SK-N-SH (cell line): ENCODE measurements around the gene DIS3L2. TPM values are rescaled to one million over a fixed set of nuclear protein-coding genes. Genes with fewer than 3 reads are reported as not detected.

Experiments
- CTCF ChIA-PET: fragments of 300-600, 350-600 bp; formaldehyde crosslinking; extraction: SDS; loops from one replicate; lab custom pipeline; 2021; lab: Yijun Ruan, JAX
- POLR2A ChIA-PET: fragments of 350-600 bp; sonication (Branson Sonifier 250); formaldehyde crosslinking; extraction: SDS; loops from one replicate; lab custom pipeline; 2020; ENCODE audit warnings: antibody characterized with exemption, inconsistent platforms; lab: Yijun Ruan, JAX
- DNase-seq: peaks from one replicate; pipeline ENCODE4 v3.0.0; 2012
- H2AFZ ChIP-seq: fragments of 200-600 bp; sonication (generic); 2 replicates; pipeline ENCODE4 v1.8.1; 2016; ENCODE audit warnings: antibody characterized with exemption, mild to moderate bottlenecking, low read depth
- H3F3A ChIP-seq: fragments of 200-600 bp; sonication (generic); replicated peaks from 2 replicates; pipeline ENCODE3; 2016; ENCODE audit warnings: antibody characterized with exemption, mild to moderate bottlenecking; ENCODE audit not compliant: insufficient read depth
- H3K27ac ChIP-seq, 2 experiments: fragments of 200-500 bp in 1 of 2; fragments of 200-600 bp in 1 of 2; sonication (Bioruptor generic) in 1 of 2; sonication (generic), shearing (Covaris generic) in 1 of 2; 2 replicates each; pipeline versions ENCODE4 v1.5.1 to v1.6.1; 2014 to 2016; ENCODE audit warnings: low read depth in 2 of 2, inconsistent platforms in 1 of 2, low read length in 1 of 2, mild to moderate bottlenecking in 1 of 2, mixed read lengths in 1 of 2
- H3K27me3 ChIP-seq: fragments of 200-600 bp; sonication (generic), shearing (Covaris generic); 2 replicates; pipeline ENCODE4 v1.6.1; 2016; ENCODE audit warnings: mixed run types; ENCODE audit not compliant: insufficient read depth
- H3K36me3 ChIP-seq, 2 experiments: fragments of 200-500 bp in 1 of 2; fragments of 200-600 bp in 1 of 2; sonication (Bioruptor generic) in 1 of 2; sonication (generic) in 1 of 2; replicated peaks in 1 of 2; 2 replicates each; pipeline versions ENCODE3 to v1.5.1; 2014 to 2016; ENCODE audit warnings: low read length in 1 of 2, mild to moderate bottlenecking in 1 of 2; ENCODE audit not compliant: insufficient read depth in 2 of 2, control insufficient read depth in 1 of 2
- H3K4me1 ChIP-seq, 2 experiments: fragments of 200-500 bp in 1 of 2; fragments of 200-600 bp in 1 of 2; sonication (Bioruptor generic) in 1 of 2; sonication (generic), shearing (Covaris generic) in 1 of 2; 2 replicates each; pipeline versions ENCODE4 v1.5.1 to v1.6.1; 2014 to 2016; ENCODE audit warnings: low read depth in 1 of 2, low read length in 1 of 2, mixed run types in 1 of 2; ENCODE audit not compliant: insufficient read depth in 2 of 2, control insufficient read depth in 1 of 2
- H3K4me2 ChIP-seq: fragments of 200-600 bp; sonication (generic), shearing (Covaris generic); 2 replicates; pipeline ENCODE4 v1.6.1; 2017; ENCODE audit warnings: mixed run types
- H3K4me3 ChIP-seq, 2 experiments: fragments of 200-500 bp in 1 of 2; fragments of 200-600 bp in 1 of 2; sonication (Bioruptor generic) in 1 of 2; sonication (generic), shearing (Covaris generic) in 1 of 2; 2 replicates each; pipeline versions ENCODE4 v1.5.1 to v1.8.1; 2014 to 2016; ENCODE audit warnings: low read depth in 2 of 2, inconsistent platforms in 1 of 2, low read length in 1 of 2, mild to moderate bottlenecking in 1 of 2, mixed read lengths in 1 of 2, moderate library complexity in 1 of 2
- H3K79me2 ChIP-seq: fragments of 200-600 bp; sonication (generic); 2 replicates; pipeline ENCODE4 v1.8.1; 2017; ENCODE audit warnings: mild to moderate bottlenecking; ENCODE audit not compliant: insufficient read depth
- H3K9ac ChIP-seq: fragments of 200-600 bp; sonication (generic); 2 replicates; pipeline ENCODE4 v1.6.1; 2017; ENCODE audit warnings: mixed run types
- H3K9me2 ChIP-seq: fragments of 200-600 bp; sonication (generic); 2 replicates; pipeline ENCODE4 v1.6.1; 2017; ENCODE audit warnings: mixed run types
- H3K9me3 ChIP-seq: fragments of 200-600 bp; sonication (generic); 2 replicates; pipeline ENCODE4 v1.6.1; 2017; ENCODE audit warnings: mixed run types, mild to moderate bottlenecking, moderate library complexity
- H4K20me1 ChIP-seq: fragments of 200-600 bp; sonication (generic); 2 replicates; pipeline ENCODE4 v1.6.1; 2017; ENCODE audit warnings: mild to moderate bottlenecking, mixed run types; ENCODE audit not compliant: insufficient read depth
- CTCF ChIP-seq: fragments of 200-600 bp; sonication (generic); IDR thresholded peaks from 2 replicates; pipeline ENCODE4 v1.6.1; 2017; ENCODE audit warnings: antibody characterized with exemption, mild to moderate bottlenecking, moderate library complexity
- GABPA ChIP-seq: IDR thresholded peaks from 2 replicates; pipeline ENCODE4 v1.4.0; 2012; ENCODE audit warnings: low read depth, mild to moderate bottlenecking
- GATA2 ChIP-seq: sonication (generic); formaldehyde crosslinking; IDR thresholded peaks from 2 replicates; pipeline ENCODE4 v1.5.0; 2020; ENCODE audit warnings: mild to moderate bottlenecking, missing genetic modification reagents
- MAX ChIP-seq: IDR thresholded peaks from 2 replicates; pipeline ENCODE4 v1.4.0; 2012; ENCODE audit warnings: low read depth
- MXI1 ChIP-seq: IDR thresholded peaks from 2 replicates; pipeline ENCODE4 v1.6.1; 2012; ENCODE audit warnings: mild to moderate bottlenecking, low read depth, low read length, improper control_type of control experiment
- NRF1 ChIP-seq: IDR thresholded peaks from 2 replicates; pipeline ENCODE4 v1.6.1; 2012; ENCODE audit warnings: low read depth, mild to moderate bottlenecking, low read length
- PBX3 ChIP-seq: IDR thresholded peaks from 2 replicates; pipeline ENCODE4; 2012
- POLR2AphosphoS5 ChIP-seq: IDR thresholded peaks from 2 replicates; pipeline ENCODE4 v1.6.1; 2012; ENCODE audit warnings: low read depth, low read length
- RCOR1 ChIP-seq: fragments of 150-350 bp; IDR thresholded peaks from 2 replicates; pipeline ENCODE4 v1.6.1; 2017; ENCODE audit warnings: antibody characterized with exemption, low read length
- RFX5 ChIP-seq: IDR thresholded peaks from 2 replicates; pipeline ENCODE4 v1.6.1; 2012; ENCODE audit warnings: mild to moderate bottlenecking, improper control_type of control experiment, low read length
- RXRA ChIP-seq: IDR thresholded peaks from 2 replicates; pipeline ENCODE4 v1.4.0; 2012; ENCODE audit warnings: low read depth, mild to moderate bottlenecking, borderline replicate concordance
- TCF12 ChIP-seq: IDR thresholded peaks from 2 replicates; pipeline ENCODE4 v1.4.0; 2012
- TEAD4 ChIP-seq: IDR thresholded peaks from 2 replicates; pipeline ENCODE4 v1.4.0; 2012; ENCODE audit warnings: mild to moderate bottlenecking, borderline replicate concordance; ENCODE audit not compliant: insufficient read depth
- USF2 ChIP-seq: fragments of 150-350 bp; IDR thresholded peaks from 2 replicates; pipeline ENCODE4 v1.6.1; 2017; ENCODE audit warnings: antibody characterized with exemption, low read length, low read depth, borderline replicate concordance
- WGBS: methylation state at CpG from one replicate; pipeline ENCODE4 v1.1.6; 2017; ENCODE audit warnings: low lambda C conversion rate; 5-methylcytosine and 5-hydroxymethylcytosine counted together
- polyA plus RNA-seq, 3 experiments: library from polyadenylated mRNA; depleted of rRNA; stranded (reverse); fragments of >200 nt; gene quantifications; 2 replicates each; pipeline ENCODE4 v1.2.3, GENCODE V29; 2012

DIS3L2 gene
- polyA plus RNA-seq, 1 of the 3 experiments (the other 2 are of a cell fraction): 17.9 TPM

GRCh38 chr2:232345251-232345650 is 383.7 kb downstream of the DIS3L2 start:
- POLR2A ChIA-PET: no interaction called here
- 86% methylated on average over 6 of the region's 8 CpGs for WGBS
- CTCF ChIA-PET: interaction anchor here (0.9 to 1.3 kb wide), 2 partner anchors 9 to 439 kb away, joined by 3 to 4 read pairs; no protein-coding TSS in a partner anchor

More at GRCh38 chr2:232345251-232345650, 383.7 kb downstream of the DIS3L2 start:
- no peak for TF ChIP-seq USF2
- no peak for TF ChIP-seq MAX
- no peak for TF ChIP-seq NRF1
- no peak for TF ChIP-seq POLR2AphosphoS5
- TF ChIP-seq RFX5: no peak
- no peak for TF ChIP-seq CTCF
- TF ChIP-seq TEAD4: no peak
- TF ChIP-seq PBX3: no peak
- TF ChIP-seq MXI1: no peak
- no peak for TF ChIP-seq RXRA
- TF ChIP-seq RCOR1: no peak
- no peak for TF ChIP-seq GATA2 (CRISPR knock-in tag)
- TF ChIP-seq TCF12: no peak
- TF ChIP-seq GABPA: no peak
- H3K9me2 ChIP-seq: no peaks in the 10 kb centered on the region
- H3K36me3 ChIP-seq: peaks cover 0 to 2% of the 10 kb centered on the region in 2 experiments
- no peaks in the 10 kb centered on the region for H3K9me3 ChIP-seq
- H3K4me3 ChIP-seq: no peak overlapping the region
- no peak overlapping the region for H3K4me2 ChIP-seq
- no peak overlapping the region for H3K27ac ChIP-seq
- no peaks in the 10 kb centered on the region for H3K4me1 ChIP-seq
- H3F3A ChIP-seq: no peaks in the 10 kb centered on the region
- H4K20me1 ChIP-seq: no peaks in the 10 kb centered on the region
- peaks cover 34% of the 10 kb centered on the region for H3K27me3 ChIP-seq
- no peaks in the 10 kb centered on the region for H3K79me2 ChIP-seq
- H3K9ac ChIP-seq: no peak overlapping the region
- no peak for DNase-seq
- no peak overlapping the region for H2AFZ ChIP-seq
